H1 (cell line): ENCODE results near the gene ZMIZ1. TPM values are rescaled to one million over a fixed set of nuclear protein-coding genes. Genes with fewer than 3 reads are reported as not detected.

ENCODE experiments used
- ATF3 ChIP-seq: IDR thresholded peaks from 2 replicates; pipeline ENCODE4 v1.6.1; 2011; ENCODE audit warnings: low read depth, mild to moderate bottlenecking, low read length; ENCODE audit not compliant: insufficient read depth
- BRCA1 ChIP-seq: IDR thresholded peaks from 2 replicates; pipeline ENCODE4 v1.6.1; 2012; ENCODE audit warnings: low read depth, low read length, improper control_type of control experiment
- CBX5 ChIP-seq: fragments of 300-800, 300-1000 bp; sonication (generic); IDR thresholded peaks from 2 replicates; pipeline ENCODE4 v1.7.1; 2016; ENCODE audit warnings: antibody characterized with exemption, low read length, low read depth
- CHD1 ChIP-seq: IDR thresholded peaks from 2 replicates; pipeline ENCODE4 v1.6.1; 2012; ENCODE audit warnings: low read depth, low read length, improper control_type of control experiment
- CHD7 ChIP-seq: fragments of 300-600 bp; sonication (generic); IDR thresholded peaks from 2 replicates; pipeline ENCODE4 v1.7.1; 2012; ENCODE audit warnings: low read length, moderate library complexity, mild to moderate bottlenecking, inconsistent platforms; ENCODE audit not compliant: insufficient replicate concordance
- EP300 ChIP-seq, 2 experiments: IDR thresholded peaks; 1 replicate in 1 of 2; 2 replicates in 1 of 2; pipeline ENCODE4 v1.6.1; 2011 to 2012; ENCODE audit warnings: low read depth in 2 of 2, low read length in 2 of 2, mild to moderate bottlenecking in 2 of 2, borderline replicate concordance in 1 of 2, inconsistent platforms in 1 of 2, moderate library complexity in 1 of 2
- HDAC6 ChIP-seq: IDR thresholded peaks from one replicate; pipeline ENCODE4 v1.7.1; 2012; ENCODE audit warnings: low read depth, mild to moderate bottlenecking, inconsistent platforms, low read length, moderate library complexity
- NANOG ChIP-seq: IDR thresholded peaks from 2 replicates; pipeline ENCODE4 v1.6.1; 2011; ENCODE audit warnings: low read length, low read depth, mild to moderate bottlenecking, inconsistent platforms; ENCODE audit not compliant: insufficient read depth, poor library complexity, severe bottlenecking
- SIN3A ChIP-seq, 2 experiments: IDR thresholded peaks in 1 of 2; conservative IDR thresholded peaks in 1 of 2; 2 replicates each; pipeline ENCODE4 v1.6.1; 2011 to 2012; ENCODE audit warnings: low read length in 2 of 2, improper control_type of control experiment in 1 of 2, low read depth in 1 of 2, mild to moderate bottlenecking in 1 of 2
- SP4 ChIP-seq: IDR thresholded peaks from 2 replicates; pipeline ENCODE4 v1.6.1; 2012; ENCODE audit warnings: low read length, inconsistent platforms
- YY1 ChIP-seq: IDR thresholded peaks from 2 replicates; pipeline ENCODE4 v1.6.1; 2011; ENCODE audit warnings: low read depth, mild to moderate bottlenecking, low read length
- polyA plus RNA-seq, 7 experiments: library from polyadenylated mRNA; depleted of rRNA in 3 of 7; stranded (reverse) in 5 of 7; unstranded in 2 of 7; fragments of >200 nt in 5 of 7; fragments of 200-250 nt in 2 of 7; gene quantifications; 1 replicate in 5 of 7; 2 replicates in 1 of 7; 4 replicates in 1 of 7; pipeline versions ENCODE4 v1.2.1 to v1.2.3, GENCODE V29; 2011 to 2013; ENCODE audit warnings: missing spikeins in 2 of 7, mixed read lengths in 2 of 7
- total RNA-seq: library from RNA; stranded (reverse); fragmentation: NEBNext Ultra II Directional; extraction: Animal tissue kit (Norgen Biotek cat#: 25700); gene quantifications from 2 replicates; pipeline ENCODE4 v1.2.1, GENCODE V29; 2021

The ZMIZ1 gene
- total and polyA plus RNA-seq, 2 of the 8 experiments (the other 6 are each of a cell fraction or from before 2014, with no cell fraction given), result 8.1 to 28.0 TPM

DNA sequence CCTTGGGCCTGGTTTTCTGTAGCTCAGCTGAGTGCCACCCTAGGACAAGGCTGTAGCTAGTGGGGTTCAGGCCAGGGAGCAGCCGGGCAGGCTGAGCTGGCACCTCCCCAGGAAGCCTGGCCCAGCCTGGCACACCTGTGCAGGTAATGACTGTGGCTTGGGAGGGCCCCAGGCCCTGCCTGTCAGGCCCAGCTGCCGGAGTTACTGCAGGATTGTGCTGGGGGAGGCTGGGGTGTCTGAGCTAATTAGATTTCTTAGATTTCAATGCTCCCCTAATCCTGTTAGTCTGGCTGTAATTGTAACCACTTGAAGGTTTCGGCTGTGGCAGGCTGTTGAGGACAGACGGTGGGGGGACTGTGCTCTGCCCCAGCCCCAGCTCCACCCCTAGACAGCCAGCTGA is 6.0 kb downstream of the ZMIZ1 start (continued):
- TF ChIP-seq CHD7 (no peak), BRCA1 (no peak), SIN3A (conservative IDR thresholded peaks at IDR 0.05 in 1 of 2, IDR thresholded peaks at IDR 0.05 in 1 of 2; ENCODE audit: low read depth in 1 of 2, low read length in 2 of 2) (no peak), EP300 (IDR thresholded peaks at IDR 0.05; ENCODE audit: borderline replicate concordance in 1 of 2, low read depth in 2 of 2, low read length in 2 of 2) (no peak), CHD1 (no peak), HDAC6 (no peak), NANOG (no peak), SP4 (no peak), CBX5 (no peak), ATF3 (no peak), YY1 (no peak)
